ENCODE results near the gene TMEM217.
A peak's percentile ranks its signal among the peaks of the same experiment; 100 is the strongest.

TMEM217 gene

DNA sequence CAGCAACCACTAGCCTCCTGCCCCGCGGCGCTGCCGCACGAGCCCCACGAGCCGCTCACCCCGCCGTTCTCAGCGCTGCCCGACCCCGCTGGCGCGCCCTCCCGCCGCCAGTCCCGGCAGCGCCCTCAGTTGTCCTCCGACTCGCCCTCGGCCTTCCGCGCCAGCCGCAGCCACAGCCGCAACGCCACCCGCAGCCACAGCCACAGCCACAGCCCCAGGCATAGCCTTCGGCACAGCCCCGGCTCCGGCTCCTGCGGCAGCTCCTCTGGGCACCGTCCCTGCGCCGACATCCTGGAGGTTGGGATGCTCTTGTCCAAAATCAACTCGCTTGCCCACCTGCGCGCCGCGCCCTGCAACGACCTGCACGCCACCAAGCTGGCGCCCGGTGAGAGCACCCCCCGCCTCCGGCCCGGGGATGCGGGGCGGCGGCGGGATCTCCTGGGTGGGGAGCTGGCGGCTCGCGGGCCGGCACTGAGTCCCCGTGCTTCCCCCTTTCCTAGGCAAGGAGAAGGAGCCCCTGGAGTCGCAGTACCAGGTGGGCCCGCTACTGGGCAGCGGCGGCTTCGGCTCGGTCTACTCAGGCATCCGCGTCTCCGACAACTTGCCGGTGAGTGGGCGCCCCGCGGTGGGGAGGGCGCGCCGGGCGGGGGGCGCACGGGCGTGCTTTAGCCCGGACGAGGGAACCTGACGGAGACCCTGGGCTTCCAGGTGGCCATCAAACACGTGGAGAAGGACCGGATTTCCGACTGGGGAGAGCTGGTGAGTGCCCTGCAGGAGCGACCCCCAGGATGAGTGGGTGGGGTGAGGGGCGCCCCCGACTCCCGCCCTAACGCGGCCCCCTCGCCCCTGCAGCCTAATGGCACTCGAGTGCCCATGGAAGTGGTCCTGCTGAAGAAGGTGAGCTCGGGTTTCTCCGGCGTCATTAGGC, 87.4 kb downstream of the TMEM217 start:
- DNase-seq (ENCODE audit: low read depth in 4 of 4, low spot score in 1 of 4): no peak

GRCh38 chr6:37169496-37170272, 88.3 kb downstream of the TMEM217 start, which contains the start of gene PIM1:
Gene PIM1, plus strand, starts transcription at chr6:37170152. Its CDS starts 424 bp downstream, at chr6:37170576.
- DNase-seq (ENCODE audit: low read depth in 4 of 4, low spot score in 1 of 4): peak; percentile 99 to 100 (median 99)

DNA sequence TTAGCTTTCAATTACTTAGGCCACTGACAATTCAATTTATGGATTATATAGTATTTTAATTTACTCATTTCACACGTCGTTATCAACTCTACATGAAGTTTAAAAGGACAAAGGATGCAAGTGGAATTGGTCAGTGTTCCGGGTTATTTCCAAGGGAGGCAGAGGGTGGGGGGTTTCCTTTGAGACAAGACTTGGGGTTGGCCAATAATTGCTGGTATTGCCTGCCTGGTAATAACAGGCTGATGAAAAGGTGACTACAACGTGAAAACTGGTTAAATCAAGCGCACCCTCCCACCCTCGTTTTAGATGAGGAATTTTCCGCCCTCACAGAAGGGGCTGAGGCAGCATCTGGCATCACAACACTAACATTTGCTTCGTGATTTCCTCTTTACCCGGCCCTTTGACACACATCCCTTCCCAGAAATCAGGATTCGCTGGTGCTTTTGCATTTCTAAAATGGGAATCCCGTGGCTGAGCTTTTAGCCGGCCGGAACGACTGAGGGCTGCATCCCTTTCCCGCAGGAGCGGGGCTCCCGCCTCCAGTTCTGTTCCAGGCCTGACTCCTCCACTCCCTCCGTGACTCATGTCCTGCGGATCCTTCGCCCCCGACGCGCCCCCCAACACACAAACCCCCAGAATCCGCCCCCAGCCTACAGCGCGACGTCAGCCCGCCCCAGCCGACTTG, 89.0 kb downstream of the TMEM217 start:
- DNase-seq (ENCODE audit: low read depth in 4 of 4, low spot score in 1 of 4): no peak

GRCh38 chr6:37168163-37168758, 89.7 kb downstream of the TMEM217 start:
- no peak for DNase-seq (ENCODE audit: low read depth in 4 of 4, low spot score in 1 of 4)

DNA sequence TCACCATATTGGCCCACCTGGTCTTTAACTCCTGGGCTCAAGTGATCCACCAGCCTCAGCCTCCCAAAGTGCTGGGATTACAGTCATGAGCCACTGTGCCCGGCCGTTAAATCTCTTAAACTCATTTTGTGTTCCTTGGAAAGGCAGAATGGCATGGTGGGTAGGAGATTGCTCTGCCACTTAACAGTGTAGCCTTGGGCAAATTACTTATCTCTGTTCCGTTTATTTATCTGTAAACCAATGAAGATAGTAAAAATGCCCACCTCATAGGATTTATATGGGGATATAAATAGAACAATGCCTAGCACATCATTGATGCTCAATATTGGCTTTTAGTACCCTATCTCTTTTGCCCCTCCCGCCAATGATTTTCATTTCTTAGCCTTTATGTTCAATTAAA, 95.2 kb downstream of the TMEM217 start:
- DNase-seq (ENCODE audit: low read depth in 4 of 4, low spot score in 1 of 4): no peak

Data from stimulated activated CD4-positive, alpha-beta T cell treated with anti-CD3 and anti-CD28 coated beads, Interleukin-1b, Interleukin-23, amount 100 ng/mL, for 24 hours (primary cell).